Peyer's patch (tissue), 4 donors: ENCODE measurements around the gene INPP5A.

Experiments
- CTCF ChIP-seq, 6 experiments: fragments of 450-650 bp in 4 of 6; fragments of 200-600 bp in 2 of 6; sonication (generic) in 1 of 6; IDR thresholded peaks; one replicate each; pipeline ENCODE4 v1.5.1; 2017 to 2019; ENCODE audit warnings: antibody characterized with exemption in 6 of 6, mild to moderate bottlenecking in 3 of 6, moderate library complexity in 1 of 6
- POLR2A ChIP-seq, 2 donors: fragments of 450-650 bp; IDR thresholded peaks; one replicate each; pipeline ENCODE4 v1.5.1; 2017; ENCODE audit warnings: antibody characterized with exemption in 2 of 2, mild to moderate bottlenecking in 2 of 2, moderate library complexity in 2 of 2

GRCh38 chr10:132790934-132791829, 253.6 kb downstream of the INPP5A start:
- TF ChIP-seq CTCF (IDR thresholded peaks at IDR 0.05) = no peak
- TF ChIP-seq POLR2A (IDR thresholded peaks at IDR 0.05) = no peak
